Fibroblast of lung (primary cell): ENCODE results near the gene GRIK4. TPM values are rescaled to one million over a fixed set of nuclear protein-coding genes. Genes with fewer than 3 reads are reported as not detected.

ENCODE experiments used
- DNase-seq, 2 donors: peaks; one replicate each; pipeline versions ENCODE4 v3.0.0 to v3.0.0-alpha.2; 2010; ENCODE audit warnings: low read depth in 2 of 2
- H2AFZ ChIP-seq: 2 replicates; pipeline ENCODE4 v1.5.1; 2012; ENCODE audit warnings: low read length, control low read depth, inconsistent platforms
- H3K27ac ChIP-seq: 2 replicates; pipeline ENCODE4 v1.5.1; 2011; ENCODE audit warnings: low read length, control low read depth; ENCODE audit not compliant: insufficient read depth
- H3K27me3 ChIP-seq: 2 replicates; pipeline ENCODE4 v1.5.1; 2011; ENCODE audit warnings: mild to moderate bottlenecking, low read length; ENCODE audit not compliant: control insufficient read depth, insufficient read depth
- H3K36me3 ChIP-seq: 2 replicates; pipeline ENCODE4 v1.5.1; 2011; ENCODE audit warnings: low read length; ENCODE audit not compliant: control insufficient read depth, insufficient read depth
- H3K4me1 ChIP-seq: 2 replicates; pipeline ENCODE4 v1.5.1; 2011; ENCODE audit warnings: low read length; ENCODE audit not compliant: control insufficient read depth, insufficient read depth; ENCODE audit errors: extremely low read depth
- H3K4me2 ChIP-seq: 2 replicates; pipeline ENCODE4 v1.5.1; 2011; ENCODE audit warnings: low read length, control low read depth; ENCODE audit not compliant: insufficient read depth; ENCODE audit errors: extremely low read depth
- H3K4me3 ChIP-seq, 4 experiments: fragments of 200-600 bp in 1 of 4; sonication (generic) in 1 of 4; replicated peaks in 1 of 4; 2 replicates each; pipeline ENCODE4 v1.5.1; 2011 to 2016; ENCODE audit warnings: low read length in 4 of 4, low read depth in 3 of 4, mild to moderate bottlenecking in 3 of 4, control low read depth in 2 of 4, inconsistent platforms in 1 of 4, mixed read lengths in 1 of 4; ENCODE audit not compliant: insufficient read depth in 1 of 4; ENCODE audit errors: control extremely low read depth in 1 of 4
- H3K79me2 ChIP-seq: 2 replicates; pipeline ENCODE4 v1.5.1; 2012; ENCODE audit warnings: mild to moderate bottlenecking, low read length, inconsistent platforms; ENCODE audit not compliant: control insufficient read depth, insufficient read depth
- H3K9ac ChIP-seq: 2 replicates; pipeline ENCODE4 v1.5.1; 2011; ENCODE audit warnings: mild to moderate bottlenecking, low read length, control low read depth; ENCODE audit not compliant: insufficient read depth
- H3K9me3 ChIP-seq: 2 replicates; pipeline ENCODE4 v1.5.1; 2012; ENCODE audit warnings: low read depth, low read length; ENCODE audit not compliant: control insufficient read depth, insufficient read depth
- H4K20me1 ChIP-seq: 2 replicates; pipeline ENCODE4 v1.5.1; 2011; ENCODE audit warnings: low read length; ENCODE audit not compliant: control insufficient read depth, insufficient read depth; ENCODE audit errors: extremely low read depth
- EZH2 ChIP-seq: IDR thresholded peaks from 2 replicates; pipeline ENCODE4 v1.5.1; 2012; ENCODE audit warnings: low read length, control low read depth, mild to moderate bottlenecking; ENCODE audit errors: missing control alignments
- polyA plus RNA-seq, 2 donors: library from polyadenylated mRNA; depleted of rRNA in 1 of 2; stranded (reverse) in 1 of 2; unstranded in 1 of 2; fragments of >200 nt; gene quantifications; 2 replicates each; pipeline ENCODE4 v1.2.1, GENCODE V29; 2011 to 2012; ENCODE audit warnings: missing spikeins in 1 of 2
- total RNA-seq: library from RNA; depleted of rRNA; stranded (reverse); fragments of >200 nt; gene quantifications from 2 replicates; pipeline ENCODE4 v1.2.1, GENCODE V29; 2014
- TF ChIP-seq, protein P1 (sequence below), 2 donors: IDR thresholded peaks in 1 of 2; conservative IDR thresholded peaks in 1 of 2; 1 replicate in 1 of 2; 2 replicates in 1 of 2; pipeline ENCODE4 v1.5.1; 2011 to 2012; ENCODE audit warnings: low read length in 2 of 2, control low read depth in 1 of 2, inconsistent platforms in 1 of 2, low read depth in 1 of 2, mild to moderate bottlenecking in 1 of 2

The GRIK4 gene
- total and polyA plus RNA-seq, 2 donors (not counting 1 experiment from before 2014, with no cell fraction given), result 0.17 to 1.5 TPM

DNA sequence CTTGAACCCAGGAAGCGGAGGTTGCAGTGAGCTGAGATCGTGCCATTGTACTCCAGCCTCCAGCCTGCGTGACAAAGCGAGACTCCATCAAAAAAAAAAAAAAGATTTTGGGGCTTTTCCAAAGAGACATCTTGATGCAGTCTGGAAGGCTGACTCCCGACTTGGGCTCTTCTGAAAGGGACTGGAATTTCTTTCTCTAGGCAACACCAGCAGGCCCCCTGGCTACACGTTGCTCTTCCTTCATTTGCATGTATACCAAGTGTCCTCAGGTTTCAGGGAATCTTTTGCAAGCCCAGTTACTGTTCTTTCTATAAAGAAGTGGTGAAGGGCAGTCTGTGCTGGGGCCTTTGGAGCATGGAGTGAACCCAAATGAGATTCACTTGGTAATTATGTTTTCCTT, 211.0 kb downstream of the GRIK4 start:
- H3K79me2 ChIP-seq, result no peaks in the 10 kb centered on the region
- H3K4me2 ChIP-seq, result no peak overlapping the region
- DNase-seq, result no peak
- no peak for TF ChIP-seq EZH2
- TF ChIP-seq, protein P1, sequence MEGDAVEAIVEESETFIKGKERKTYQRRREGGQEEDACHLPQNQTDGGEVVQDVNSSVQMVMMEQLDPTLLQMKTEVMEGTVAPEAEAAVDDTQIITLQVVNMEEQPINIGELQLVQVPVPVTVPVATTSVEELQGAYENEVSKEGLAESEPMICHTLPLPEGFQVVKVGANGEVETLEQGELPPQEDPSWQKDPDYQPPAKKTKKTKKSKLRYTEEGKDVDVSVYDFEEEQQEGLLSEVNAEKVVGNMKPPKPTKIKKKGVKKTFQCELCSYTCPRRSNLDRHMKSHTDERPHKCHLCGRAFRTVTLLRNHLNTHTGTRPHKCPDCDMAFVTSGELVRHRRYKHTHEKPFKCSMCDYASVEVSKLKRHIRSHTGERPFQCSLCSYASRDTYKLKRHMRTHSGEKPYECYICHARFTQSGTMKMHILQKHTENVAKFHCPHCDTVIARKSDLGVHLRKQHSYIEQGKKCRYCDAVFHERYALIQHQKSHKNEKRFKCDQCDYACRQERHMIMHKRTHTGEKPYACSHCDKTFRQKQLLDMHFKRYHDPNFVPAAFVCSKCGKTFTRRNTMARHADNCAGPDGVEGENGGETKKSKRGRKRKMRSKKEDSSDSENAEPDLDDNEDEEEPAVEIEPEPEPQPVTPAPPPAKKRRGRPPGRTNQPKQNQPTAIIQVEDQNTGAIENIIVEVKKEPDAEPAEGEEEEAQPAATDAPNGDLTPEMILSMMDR (conservative IDR thresholded peaks at IDR 0.05 in 1 of 2, IDR thresholded peaks at IDR 0.05 in 1 of 2; ENCODE audit: low read depth in 1 of 2, low read length in 2 of 2), result no peak
- H3K4me3 ChIP-seq, result no peak overlapping the region
- no peak overlapping the region for H3K9ac ChIP-seq
- no peaks in the 10 kb centered on the region for H3K36me3 ChIP-seq
- no peaks in the 10 kb centered on the region for H3K4me1 ChIP-seq
- no peaks in the 10 kb centered on the region for H3K27me3 ChIP-seq
- H3K9me3 ChIP-seq, result no peaks in the 10 kb centered on the region
- H4K20me1 ChIP-seq, result no peaks in the 10 kb centered on the region
- no peak overlapping the region for H3K27ac ChIP-seq
- no peak overlapping the region for H2AFZ ChIP-seq

DNA sequence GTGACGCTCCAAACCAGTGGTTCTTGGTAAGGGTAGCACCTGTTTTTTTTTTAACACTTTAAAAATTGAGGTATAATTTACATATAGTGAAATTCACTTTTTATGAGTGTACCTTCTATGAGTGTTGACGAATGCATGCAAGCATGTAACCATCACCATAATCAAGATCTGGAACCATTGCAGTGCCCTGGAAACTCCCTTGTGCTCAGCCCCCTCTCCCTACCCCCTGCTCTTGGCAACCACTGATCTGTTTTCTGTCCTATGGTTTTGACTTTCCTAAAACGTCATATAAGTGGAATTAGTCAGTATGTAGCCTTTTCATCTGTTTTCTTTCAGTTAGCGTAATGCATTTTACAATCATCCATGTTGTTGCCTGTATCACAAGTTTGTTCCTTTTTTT, 212.2 kb downstream of the GRIK4 start:
- no peaks in the 10 kb centered on the region for H3K27me3 ChIP-seq
- no peaks in the 10 kb centered on the region for H3K9me3 ChIP-seq
- no peaks in the 10 kb centered on the region for H4K20me1 ChIP-seq
- no peak overlapping the region for H3K4me2 ChIP-seq
- TF ChIP-seq EZH2, result no peak
- TF ChIP-seq, protein P1 (conservative IDR thresholded peaks at IDR 0.05 in 1 of 2, IDR thresholded peaks at IDR 0.05 in 1 of 2; ENCODE audit: low read depth in 1 of 2, low read length in 2 of 2), result no peak
- no peak overlapping the region for H3K4me3 ChIP-seq
- no peak overlapping the region for H3K27ac ChIP-seq
- no peaks in the 10 kb centered on the region for H3K4me1 ChIP-seq
- no peak overlapping the region for H3K9ac ChIP-seq
- no peaks in the 10 kb centered on the region for H3K79me2 ChIP-seq
- DNase-seq, result no peak
- no peaks in the 10 kb centered on the region for H3K36me3 ChIP-seq
- H2AFZ ChIP-seq, result no peak overlapping the region

DNA sequence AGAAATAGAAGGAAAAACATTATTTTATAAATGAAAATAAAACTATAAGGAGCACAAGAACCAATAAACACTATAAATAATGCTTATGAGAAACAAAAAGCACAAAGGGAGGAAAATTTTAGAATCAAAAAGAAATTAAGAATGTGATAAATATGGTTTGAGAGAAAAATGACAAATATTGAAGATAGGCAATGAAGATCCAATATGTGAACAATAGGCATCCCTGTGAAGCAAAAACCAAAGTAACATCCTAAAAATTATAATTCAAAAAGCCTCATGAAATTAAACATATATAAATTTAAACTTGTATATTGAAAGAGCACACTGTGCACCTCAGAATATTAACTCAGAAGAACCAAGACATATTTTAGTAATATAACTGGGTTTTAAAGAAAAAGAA, 216.2 kb downstream of the GRIK4 start:
- H3K4me2 ChIP-seq, result no peak overlapping the region
- no peaks in the 10 kb centered on the region for H3K4me1 ChIP-seq
- H2AFZ ChIP-seq, result no peak overlapping the region
- H3K27ac ChIP-seq, result no peak overlapping the region
- H3K9ac ChIP-seq, result no peak overlapping the region
- TF ChIP-seq, protein P1 (conservative IDR thresholded peaks at IDR 0.05 in 1 of 2, IDR thresholded peaks at IDR 0.05 in 1 of 2; ENCODE audit: low read depth in 1 of 2, low read length in 2 of 2), result no peak
- TF ChIP-seq EZH2, result no peak
- DNase-seq, result no peak
- H3K4me3 ChIP-seq, result no peak overlapping the region
- H3K79me2 ChIP-seq, result no peaks in the 10 kb centered on the region
- H3K27me3 ChIP-seq, result no peaks in the 10 kb centered on the region
- no peaks in the 10 kb centered on the region for H3K9me3 ChIP-seq
- H3K36me3 ChIP-seq, result no peaks in the 10 kb centered on the region
- H4K20me1 ChIP-seq, result no peaks in the 10 kb centered on the region
